IMR-90 (cell line): ENCODE results near the gene ALPP.
"Not testable (repeated sequence)": the region's sequence is repeated elsewhere in the genome, so short reads cannot be mapped to it uniquely, and the experiment has no call there.

Experiments used
- BHLHE40 ChIP-seq: fragments of 150-350 bp; IDR thresholded peaks from 2 replicates; pipeline ENCODE4 v1.6.1; 2016; ENCODE audit warnings: mild to moderate bottlenecking, low read depth, low read length
- CEBPB ChIP-seq: IDR thresholded peaks from 2 replicates; pipeline ENCODE4 v1.6.1; 2012; ENCODE audit warnings: low read depth, low read length, improper control_type of control experiment
- CTCF ChIP-seq: conservative IDR thresholded peaks from 2 replicates; pipeline ENCODE4 v1.5.1; 2012; ENCODE audit warnings: mild to moderate bottlenecking, low read depth, low read length, improper control_type of control experiment
- FOS ChIP-seq: fragments of 150-350 bp; IDR thresholded peaks from 2 replicates; pipeline ENCODE4 v1.6.1; 2016; ENCODE audit warnings: low read depth, low read length
- NFE2L2 ChIP-seq: fragments of 150-350 bp; IDR thresholded peaks from 2 replicates; pipeline ENCODE4 v1.6.1; 2016; ENCODE audit warnings: low read depth, mild to moderate bottlenecking, low read length
- POLR2A ChIP-seq: IDR thresholded peaks from 2 replicates; pipeline ENCODE4 v1.6.1; 2012; ENCODE audit warnings: mild to moderate bottlenecking, low read depth, low read length
- RFX5 ChIP-seq: IDR thresholded peaks from 2 replicates; pipeline ENCODE4 v1.8.0; 2012; ENCODE audit warnings: low read depth, mild to moderate bottlenecking, low read length, moderate library complexity
- SMC3 ChIP-seq: fragments of 150-350 bp; IDR thresholded peaks from 2 replicates; pipeline ENCODE4 v1.6.1; 2016; ENCODE audit warnings: low read depth, mild to moderate bottlenecking, antibody characterized with exemption, low read length, moderate library complexity
- USF2 ChIP-seq: fragments of 150-350 bp; IDR thresholded peaks from 2 replicates; pipeline ENCODE4 v1.6.1; 2017; ENCODE audit warnings: mild to moderate bottlenecking, antibody characterized with exemption, low read length, low read depth

- TF ChIP-seq CTCF, POLR2A, BHLHE40, CEBPB, RFX5, NFE2L2, SMC3, FOS, USF2: not testable (repeated sequence)
These were observed at the start of gene ALPP for GRCh38 chr2:232378735-232379151.
